HL-60 (cell line): ENCODE measurements around the gene DBP.

Experiments used
- CTCF ChIP-seq: IDR thresholded peaks from one replicate; pipeline ENCODE4 v1.5.1; 2011; ENCODE audit warnings: low read length, control low read depth, inconsistent platforms; ENCODE audit not compliant: insufficient read depth
- GABPA ChIP-seq: IDR thresholded peaks from 2 replicates; pipeline ENCODE4 v1.6.1; 2012; ENCODE audit warnings: low read depth
- REST ChIP-seq: IDR thresholded peaks from 2 replicates; pipeline ENCODE4 v1.6.1; 2012; ENCODE audit warnings: low read depth; ENCODE audit not compliant: insufficient replicate concordance

GRCh38 chr19:48625891-48626327 lies 11.3 kb downstream of the DBP start:
- TF ChIP-seq GABPA (no peak), CTCF (no peak), REST (no peak)
